A549 (cell line): ENCODE data around the gene SMYD1. TPM values are rescaled to one million over a fixed set of nuclear protein-coding genes. Genes with fewer than 3 reads are reported as not detected.
A peak's percentile ranks its signal among the peaks of the same experiment; 100 is the strongest.

Experiments
- ATAC-seq, 2 experiments: fragments of 200-7000 bp in 1 of 2; fragments of >200 bp in 1 of 2; cut with Nextera tagmentation in 1 of 2; cut with Tn5 transposase in 1 of 2; 3 replicates each; pipeline versions ENCODE4 v1.8.0 to v1.9.1; 2018 to 2020; ENCODE audit warnings: mild to moderate bottlenecking in 1 of 2, moderate library complexity in 1 of 2
- CTCF ChIA-PET: fragments of 300-600 bp; sonication (Branson Sonifier 250); formaldehyde crosslinking; extraction: SDS; loops from one replicate; lab custom pipeline; 2021; ENCODE audit warnings: antibody characterized with exemption, inconsistent platforms; lab: Yijun Ruan, JAX
- POLR2A ChIA-PET: fragments of 350-600 bp; formaldehyde crosslinking; extraction: SDS; loops from one replicate; lab custom pipeline; 2021; ENCODE audit warnings: antibody characterized with exemption, inconsistent platforms; lab: Yijun Ruan, JAX
- DNase-seq, 2 experiments: peaks; one replicate each; pipeline versions ENCODE4 v3.0.0 to v3.0.0-alpha.2; 2011 to 2016; ENCODE audit warnings: low read depth in 1 of 2, low spot score in 1 of 2
- FAIRE-seq: peaks from 2 replicates; lab custom pipeline; 2011; peaks lifted over from hg19 to GRCh38; lab: Jason Lieb, UNC
- H3K27ac ChIP-seq, 2 experiments: fragments of >200 bp; sonication (Bioruptor Twin); formaldehyde crosslinking; 3 replicates each; pipeline ENCODE4 v1.5.1; 2016 to 2017
- H3K4me1 ChIP-seq: fragments of >200 bp; sonication (Bioruptor Twin); formaldehyde crosslinking; 3 replicates; pipeline ENCODE4 v1.6.1; 2016
- H3K4me2 ChIP-seq: fragments of >200 bp; sonication (Bioruptor Twin); formaldehyde crosslinking; 3 replicates; pipeline ENCODE4 v1.6.1; 2016
- H3K4me3 ChIP-seq: fragments of >200 bp; sonication (Bioruptor Twin); formaldehyde crosslinking; 3 replicates; pipeline ENCODE4 v1.5.1; 2016
- H3K9me3 ChIP-seq: fragments of >200 bp; sonication (Bioruptor Twin); formaldehyde crosslinking; 3 replicates; pipeline ENCODE4 v1.6.1; 2016
- BCL3 ChIP-seq: fragments of >200 bp; sonication (Bioruptor Twin); formaldehyde crosslinking; IDR thresholded peaks from 3 replicates; pipeline ENCODE4 v1.6.1; 2016
- BHLHE40 ChIP-seq: IDR thresholded peaks from 2 replicates; pipeline ENCODE4 v1.6.1; 2012; ENCODE audit warnings: low read depth, low read length, inconsistent platforms
- CEBPB ChIP-seq, 2 experiments: fragments of >200 bp in 1 of 2; sonication (Bioruptor Twin) in 1 of 2; formaldehyde crosslinking in 1 of 2; IDR thresholded peaks; 2 replicates each; pipeline ENCODE4 v1.6.1; 2012 to 2016
- CHD2 ChIP-seq: fragments of 150-350 bp; IDR thresholded peaks from 2 replicates; pipeline ENCODE4 v1.6.1; 2014; ENCODE audit warnings: low read length; ENCODE audit not compliant: partially characterized antibody
- EHMT2 ChIP-seq: fragments of 200-600 bp; sonication (generic); IDR thresholded peaks from 2 replicates; pipeline ENCODE4 v1.6.1; 2016; ENCODE audit warnings: antibody characterized with exemption, low read depth, mild to moderate bottlenecking, moderate library complexity
- FOXS1 ChIP-seq: fragments of 250-450 bp; sonication (Bioruptor Pico); IDR thresholded peaks from 2 replicates; pipeline ENCODE4 v1.5.0; 2020; ENCODE audit warnings: mild to moderate bottlenecking, moderate library complexity
- HOXA7 ChIP-seq: fragments of 250-450 bp; sonication (Bioruptor Pico); IDR thresholded peaks from 2 replicates; pipeline ENCODE4 v1.5.0; 2020; ENCODE audit warnings: mild to moderate bottlenecking, moderate library complexity
- HOXB5 ChIP-seq: fragments of 250-450 bp; sonication (Bioruptor Pico); IDR thresholded peaks from 2 replicates; pipeline ENCODE4 v1.5.0; 2020; ENCODE audit warnings: mild to moderate bottlenecking, moderate library complexity
- JUNB ChIP-seq: fragments of >200 bp; sonication (Bioruptor Twin); formaldehyde crosslinking; IDR thresholded peaks from 2 replicates; pipeline ENCODE4 v1.6.1; 2016
- MAX ChIP-seq: IDR thresholded peaks from 2 replicates; pipeline ENCODE4 v1.6.1; 2012
- POLR2AphosphoS2 ChIP-seq: conservative IDR thresholded peaks from 2 replicates; pipeline ENCODE4 v1.6.1; 2012; ENCODE audit warnings: low read length, improper control_type of control experiment, inconsistent platforms
- RAD21 ChIP-seq, 2 experiments: fragments of >200 bp in 1 of 2; sonication (Bioruptor Twin) in 1 of 2; formaldehyde crosslinking in 1 of 2; IDR thresholded peaks in 1 of 2; conservative IDR thresholded peaks in 1 of 2; 2 replicates in 1 of 2; 3 replicates in 1 of 2; pipeline ENCODE4 v1.6.1; 2012 to 2018; ENCODE audit warnings: inconsistent platforms in 1 of 2
- RARB ChIP-seq: fragments of 250-450 bp; sonication (Bioruptor Pico); IDR thresholded peaks from 2 replicates; pipeline ENCODE4 v1.8.0; 2021; ENCODE audit warnings: mild to moderate bottlenecking, moderate library complexity
- RCOR1 ChIP-seq: fragments of 150-350 bp; IDR thresholded peaks from 2 replicates; pipeline ENCODE4 v1.6.1; 2014; ENCODE audit warnings: antibody characterized with exemption, low read length, low read depth
- RNF2 ChIP-seq: fragments of 200-600 bp; sonication (generic); IDR thresholded peaks from 2 replicates; pipeline ENCODE4 v1.6.1; 2016; ENCODE audit warnings: low read depth, mild to moderate bottlenecking, antibody characterized with exemption, moderate library complexity, borderline replicate concordance
- TFCP2L1 ChIP-seq: fragments of 250-450 bp; sonication (Bioruptor Pico); IDR thresholded peaks from 2 replicates; pipeline ENCODE4 v1.5.0; 2021; ENCODE audit warnings: mild to moderate bottlenecking
- USF2 ChIP-seq: fragments of 450-650 bp; IDR thresholded peaks from 2 replicates; pipeline ENCODE4 v1.6.1; 2014; ENCODE audit warnings: antibody characterized with exemption
- ZC3H11A ChIP-seq: fragments of 450-650 bp; IDR thresholded peaks from 2 replicates; pipeline ENCODE4 v1.6.1; 2014; ENCODE audit warnings: antibody characterized with exemption, mild to moderate bottlenecking
- ZNF302 ChIP-seq: fragments of 250-450 bp; sonication (Bioruptor Pico); IDR thresholded peaks from 2 replicates; pipeline ENCODE4 v1.9.0; 2021; ENCODE audit warnings: inconsistent platforms, mild to moderate bottlenecking, moderate library complexity
- WGBS: methylation state at CpG from one replicate; pipeline ENCODE4 v1.1.6; 2017; ENCODE audit errors: missing lambda C conversion rate; 5-methylcytosine and 5-hydroxymethylcytosine counted together
- polyA plus RNA-seq, 4 experiments: library from polyadenylated mRNA; depleted of rRNA in 3 of 4; stranded (reverse); fragments of >200 nt; fragmentation: RNase III in 1 of 4; extraction: RNeasy Plus Mini Kit Qiagen cat#74134 plus additional on column Dnase treatment in 1 of 4; gene quantifications; 2 replicates in 3 of 4; 3 replicates in 1 of 4; pipeline ENCODE4 v1.2.3, GENCODE V29; 2011 to 2017
- TF ChIP-seq, protein P1 (sequence below): IDR thresholded peaks from 2 replicates; pipeline ENCODE4 v1.6.1; 2012; ENCODE audit warnings: low read depth, borderline replicate concordance
- TF ChIP-seq, protein P2 (sequence below): fragments of >200 bp; sonication (Bioruptor Twin); formaldehyde crosslinking; IDR thresholded peaks from 3 replicates; pipeline ENCODE4 v1.5.1; 2016
- TF ChIP-seq, protein P3 (sequence below): fragments of 250-450 bp; sonication (Bioruptor Pico); IDR thresholded peaks from 2 replicates; pipeline ENCODE4 v1.5.0; 2021; ENCODE audit warnings: mild to moderate bottlenecking, moderate library complexity, borderline replicate concordance
- TF ChIP-seq, protein P4 (sequence below): fragments of 250-450 bp; sonication (Bioruptor Pico); IDR thresholded peaks from 2 replicates; pipeline ENCODE4 v1.5.0; 2020; ENCODE audit warnings: low read depth, mild to moderate bottlenecking, moderate library complexity

SMYD1 gene
- polyA plus RNA-seq, 2 of the 4 experiments (the other 2 are of a cell fraction), result not detected

- DNase-seq, result no peak
- no peak for ATAC-seq
- 8% methylated on average over 2 of the region's 2 CpGs for WGBS
- ChIA-PET CTCF (interaction anchor here (0.9 kb wide), 1 partner anchor 13 kb away, joined by 3 read pairs; no protein-coding TSS in a partner anchor), POLR2A (no interaction called here)
- H3K4me2 ChIP-seq, result no peak overlapping the region
- no peak for FAIRE-seq
- no peak overlapping the region for H3K4me3 ChIP-seq
- H3K9me3 ChIP-seq, result peaks cover 3% of the 10 kb centered on the region; the same call in 1 of the 3 replicates
- TF ChIP-seq HOXB5, result no peak
- TF ChIP-seq TFCP2L1 (CRISPR knock-in tag), result no peak
- no peak for TF ChIP-seq RNF2
- TF ChIP-seq, protein P1, sequence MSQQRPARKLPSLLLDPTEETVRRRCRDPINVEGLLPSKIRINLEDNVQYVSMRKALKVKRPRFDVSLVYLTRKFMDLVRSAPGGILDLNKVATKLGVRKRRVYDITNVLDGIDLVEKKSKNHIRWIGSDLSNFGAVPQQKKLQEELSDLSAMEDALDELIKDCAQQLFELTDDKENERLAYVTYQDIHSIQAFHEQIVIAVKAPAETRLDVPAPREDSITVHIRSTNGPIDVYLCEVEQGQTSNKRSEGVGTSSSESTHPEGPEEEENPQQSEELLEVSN, result no peak
- TF ChIP-seq JUNB, result no peak
- TF ChIP-seq CHD2, result no peak
- TF ChIP-seq HOXA7 (CRISPR knock-in tag), result no peak
- no peak for TF ChIP-seq RARB (CRISPR knock-in tag)
- TF ChIP-seq ZNF302 (CRISPR knock-in tag), result no peak
- TF ChIP-seq CEBPB (IDR thresholded peaks at IDR 0.05), result no peak
- no peak for TF ChIP-seq MAX
- no peak for TF ChIP-seq RAD21 (conservative IDR thresholded peaks at IDR 0.05 in 1 of 2, IDR thresholded peaks at IDR 0.05 in 1 of 2)
- no peak for TF ChIP-seq FOXS1 (CRISPR knock-in tag)
- no peak for TF ChIP-seq POLR2AphosphoS2
- TF ChIP-seq, protein P2, sequence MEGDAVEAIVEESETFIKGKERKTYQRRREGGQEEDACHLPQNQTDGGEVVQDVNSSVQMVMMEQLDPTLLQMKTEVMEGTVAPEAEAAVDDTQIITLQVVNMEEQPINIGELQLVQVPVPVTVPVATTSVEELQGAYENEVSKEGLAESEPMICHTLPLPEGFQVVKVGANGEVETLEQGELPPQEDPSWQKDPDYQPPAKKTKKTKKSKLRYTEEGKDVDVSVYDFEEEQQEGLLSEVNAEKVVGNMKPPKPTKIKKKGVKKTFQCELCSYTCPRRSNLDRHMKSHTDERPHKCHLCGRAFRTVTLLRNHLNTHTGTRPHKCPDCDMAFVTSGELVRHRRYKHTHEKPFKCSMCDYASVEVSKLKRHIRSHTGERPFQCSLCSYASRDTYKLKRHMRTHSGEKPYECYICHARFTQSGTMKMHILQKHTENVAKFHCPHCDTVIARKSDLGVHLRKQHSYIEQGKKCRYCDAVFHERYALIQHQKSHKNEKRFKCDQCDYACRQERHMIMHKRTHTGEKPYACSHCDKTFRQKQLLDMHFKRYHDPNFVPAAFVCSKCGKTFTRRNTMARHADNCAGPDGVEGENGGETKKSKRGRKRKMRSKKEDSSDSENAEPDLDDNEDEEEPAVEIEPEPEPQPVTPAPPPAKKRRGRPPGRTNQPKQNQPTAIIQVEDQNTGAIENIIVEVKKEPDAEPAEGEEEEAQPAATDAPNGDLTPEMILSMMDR, result no peak
- TF ChIP-seq, protein P3, sequence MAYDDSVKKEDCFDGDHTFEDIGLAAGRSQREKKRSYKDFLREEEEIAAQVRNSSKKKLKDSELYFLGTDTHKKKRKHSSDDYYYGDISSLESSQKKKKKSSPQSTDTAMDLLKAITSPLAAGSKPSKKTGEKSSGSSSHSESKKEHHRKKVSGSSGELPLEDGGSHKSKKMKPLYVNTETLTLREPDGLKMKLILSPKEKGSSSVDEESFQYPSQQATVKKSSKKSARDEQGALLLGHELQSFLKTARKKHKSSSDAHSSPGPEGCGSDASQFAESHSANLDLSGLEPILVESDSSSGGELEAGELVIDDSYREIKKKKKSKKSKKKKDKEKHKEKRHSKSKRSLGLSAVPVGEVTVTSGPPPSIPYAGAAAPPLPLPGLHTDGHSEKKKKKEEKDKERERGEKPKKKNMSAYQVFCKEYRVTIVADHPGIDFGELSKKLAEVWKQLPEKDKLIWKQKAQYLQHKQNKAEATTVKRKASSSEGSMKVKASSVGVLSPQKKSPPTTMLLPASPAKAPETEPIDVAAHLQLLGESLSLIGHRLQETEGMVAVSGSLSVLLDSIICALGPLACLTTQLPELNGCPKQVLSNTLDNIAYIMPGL, result no peak
- no peak overlapping the region for H3K27ac ChIP-seq
- H3K4me1 ChIP-seq, result no peaks in the 10 kb centered on the region
These were observed 71.6 kb downstream of the SMYD1 start for GRCh38 chr2:88139203-88139702.

DNA sequence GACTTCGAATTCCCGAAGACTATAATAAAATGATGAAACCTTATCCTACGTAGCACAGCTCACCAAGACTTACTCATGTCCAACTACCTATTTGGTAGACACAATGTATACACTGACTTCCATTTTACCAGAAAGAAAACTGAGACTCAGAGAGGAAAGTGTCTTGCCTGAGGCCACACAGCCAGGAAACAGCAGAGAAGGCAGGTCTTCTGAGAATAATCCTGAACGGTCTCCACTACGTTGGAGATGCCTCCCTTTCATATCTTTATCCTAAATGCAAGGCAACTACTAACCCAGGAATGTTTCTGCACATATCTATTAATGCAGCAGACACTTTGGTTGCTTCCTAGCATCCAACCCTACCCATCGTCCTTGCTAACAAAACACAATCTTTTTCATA lies 72.2 kb downstream of the SMYD1 start:
- 27% methylated on average over 6 of the region's 6 CpGs for WGBS
- no peak overlapping the region for H3K4me2 ChIP-seq
- no peak for TF ChIP-seq RCOR1
- TF ChIP-seq EHMT2, result no peak
- TF ChIP-seq ZC3H11A, result no peak
- no peak for TF ChIP-seq BHLHE40
- TF ChIP-seq, protein P3, result no peak
- TF ChIP-seq USF2, result no peak
- no peak for TF ChIP-seq RAD21 (conservative IDR thresholded peaks at IDR 0.05 in 1 of 2, IDR thresholded peaks at IDR 0.05 in 1 of 2)
- TF ChIP-seq, protein P4, sequence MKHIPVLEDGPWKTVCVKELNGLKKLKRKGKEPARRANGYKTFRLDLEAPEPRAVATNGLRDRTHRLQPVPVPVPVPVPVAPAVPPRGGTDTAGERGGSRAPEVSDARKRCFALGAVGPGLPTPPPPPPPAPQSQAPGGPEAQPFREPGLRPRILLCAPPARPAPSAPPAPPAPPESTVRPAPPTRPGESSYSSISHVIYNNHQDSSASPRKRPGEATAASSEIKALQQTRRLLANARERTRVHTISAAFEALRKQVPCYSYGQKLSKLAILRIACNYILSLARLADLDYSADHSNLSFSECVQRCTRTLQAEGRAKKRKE (CRISPR knock-in tag), result no peak
- TF ChIP-seq BCL3, result no peak
- no peak for TF ChIP-seq TFCP2L1 (CRISPR knock-in tag)
- TF ChIP-seq, all 56 proteins: peak for 0
- DNase-seq, result no peak
- no peak for ATAC-seq
- Histone ChIP-seq H3K4me3 (no peak overlapping the region), H3K27ac (no peak overlapping the region), H3K4me1 (no peaks in the 10 kb centered on the region), H3K9me3 (peaks cover 3% of the 10 kb centered on the region; the same call in 1 of the 3 replicates)
- peak; percentile 13 for FAIRE-seq
- CTCF ChIA-PET, result interaction anchor here (0.9 to 1.3 kb wide), 2 partner anchors 13 to 21 kb away, joined by 3 to 4 read pairs; no protein-coding TSS in a partner anchor
- POLR2A ChIA-PET, result no interaction called here
